PFSK-1 (cell line): ENCODE data around the gene ERC2.

Experiments
- FOXP2 ChIP-seq: optimal IDR thresholded peaks from 2 replicates; pipeline ENCODE3; 2011; ENCODE audit warnings: borderline replicate concordance, control low read depth, inconsistent platforms; ENCODE audit not compliant: insufficient read depth; ENCODE audit errors: extremely low read length, extremely low read depth
- POLR2AphosphoS5 ChIP-seq: IDR thresholded peaks from 2 replicates; pipeline ENCODE4 v1.6.1; 2012; ENCODE audit warnings: low read depth, mild to moderate bottlenecking, control low read depth, low read length, moderate library complexity
- REST ChIP-seq, 2 experiments: IDR thresholded peaks; 2 replicates each; pipeline versions ENCODE4 v1.6.1 to v1.8.0; 2011 to 2012; ENCODE audit warnings: low read depth in 2 of 2, low read length in 2 of 2, control low read depth in 1 of 2, inconsistent platforms in 1 of 2, mild to moderate bottlenecking in 1 of 2, moderate library complexity in 1 of 2; ENCODE audit not compliant: insufficient read depth in 1 of 2
- SIN3A ChIP-seq: IDR thresholded peaks from 2 replicates; pipeline ENCODE4 v1.6.1; 2012; ENCODE audit warnings: mild to moderate bottlenecking, low read length, moderate library complexity, borderline replicate concordance; ENCODE audit not compliant: insufficient read depth
- TAF1 ChIP-seq: IDR thresholded peaks from 2 replicates; pipeline ENCODE4 v1.6.1; 2012; ENCODE audit warnings: low read length, control low read depth, borderline replicate concordance; ENCODE audit not compliant: insufficient read depth

- TF ChIP-seq REST (IDR thresholded peaks at IDR 0.05; ENCODE audit: insufficient read depth in 1 of 2, low read depth in 2 of 2, low read length in 2 of 2) = no peak
- TF ChIP-seq POLR2AphosphoS5 = no peak
- TF ChIP-seq TAF1 = no peak
- TF ChIP-seq SIN3A = no peak
- TF ChIP-seq FOXP2 = no peak
Measured at GRCh38 chr3:55505776-55506175, 962.5 kb downstream of the ERC2 start.
